Gastrocnemius medialis (tissue), 4 donors: ENCODE results near the gene LTBP1.
"Not testable (repeated sequence)": the region's sequence is repeated elsewhere in the genome, so short reads cannot be mapped to it uniquely, and the experiment has no call there.

Experiments used
- POLR2A ChIP-seq, 2 donors: fragments of 450-650 bp; IDR thresholded peaks; one replicate each; pipeline ENCODE4 v1.6.1; 2017; ENCODE audit warnings: antibody characterized with exemption in 2 of 2, mild to moderate bottlenecking in 2 of 2, moderate library complexity in 2 of 2
- TF ChIP-seq, protein P1 (sequence below), 5 experiments: fragments of 450-650 bp in 3 of 5; fragments of 200-600 bp in 2 of 5; sonication (generic) in 2 of 5; IDR thresholded peaks in 4 of 5; conservative IDR thresholded peaks in 1 of 5; 1 replicate in 4 of 5; 2 replicates in 1 of 5; pipeline ENCODE4 v1.5.1; 2016 to 2019; ENCODE audit warnings: antibody characterized with exemption in 5 of 5, mild to moderate bottlenecking in 3 of 5, moderate library complexity in 3 of 5

DNA sequence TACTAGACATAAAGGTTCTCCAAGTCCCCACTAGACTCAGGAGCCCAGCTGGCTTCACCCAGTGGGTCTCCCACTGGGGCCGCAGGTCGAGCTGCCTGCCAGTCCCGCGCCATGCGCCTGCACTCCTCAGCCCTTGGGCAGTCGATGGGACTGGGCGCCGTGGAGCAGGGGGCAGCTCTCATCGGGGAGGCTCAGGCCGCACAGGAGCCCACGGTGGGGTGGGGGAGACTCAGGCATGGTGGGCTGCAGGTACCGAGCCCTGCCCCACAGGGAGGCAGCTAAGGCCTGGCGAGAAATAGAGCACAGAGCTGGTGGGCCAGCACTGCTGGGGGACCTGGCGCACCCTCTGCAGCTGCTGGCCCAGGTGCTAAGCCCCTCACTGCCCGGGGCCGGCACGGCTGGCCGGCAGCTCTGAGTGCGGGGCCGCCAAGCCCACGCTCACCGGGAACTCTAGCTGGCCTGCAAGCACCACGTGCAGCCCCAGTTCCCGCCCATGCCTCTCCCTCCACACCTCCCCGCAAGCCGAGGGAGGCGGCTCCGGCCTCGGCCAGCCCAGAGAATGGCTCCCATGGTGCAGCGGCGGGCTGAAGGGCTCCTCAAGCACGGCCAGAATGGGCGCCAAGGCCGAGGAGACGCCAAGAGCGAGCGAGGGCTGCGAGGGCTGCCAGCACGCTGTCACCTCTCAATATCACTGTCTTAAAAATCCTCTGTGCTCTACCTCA is 110.7 kb downstream of the LTBP1 start:
- TF ChIP-seq, protein P1, sequence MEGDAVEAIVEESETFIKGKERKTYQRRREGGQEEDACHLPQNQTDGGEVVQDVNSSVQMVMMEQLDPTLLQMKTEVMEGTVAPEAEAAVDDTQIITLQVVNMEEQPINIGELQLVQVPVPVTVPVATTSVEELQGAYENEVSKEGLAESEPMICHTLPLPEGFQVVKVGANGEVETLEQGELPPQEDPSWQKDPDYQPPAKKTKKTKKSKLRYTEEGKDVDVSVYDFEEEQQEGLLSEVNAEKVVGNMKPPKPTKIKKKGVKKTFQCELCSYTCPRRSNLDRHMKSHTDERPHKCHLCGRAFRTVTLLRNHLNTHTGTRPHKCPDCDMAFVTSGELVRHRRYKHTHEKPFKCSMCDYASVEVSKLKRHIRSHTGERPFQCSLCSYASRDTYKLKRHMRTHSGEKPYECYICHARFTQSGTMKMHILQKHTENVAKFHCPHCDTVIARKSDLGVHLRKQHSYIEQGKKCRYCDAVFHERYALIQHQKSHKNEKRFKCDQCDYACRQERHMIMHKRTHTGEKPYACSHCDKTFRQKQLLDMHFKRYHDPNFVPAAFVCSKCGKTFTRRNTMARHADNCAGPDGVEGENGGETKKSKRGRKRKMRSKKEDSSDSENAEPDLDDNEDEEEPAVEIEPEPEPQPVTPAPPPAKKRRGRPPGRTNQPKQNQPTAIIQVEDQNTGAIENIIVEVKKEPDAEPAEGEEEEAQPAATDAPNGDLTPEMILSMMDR (IDR thresholded peaks at IDR 0.05 in 4 of 5, conservative IDR thresholded peaks at IDR 0.05 in 1 of 5): not testable (repeated sequence)
- not testable (repeated sequence) for TF ChIP-seq POLR2A (IDR thresholded peaks at IDR 0.05)
